Progenitor cell of endocrine pancreas (in vitro differentiated cells): Measurements from ENCODE around the gene TBXAS1. TPM values are rescaled to one million over a fixed set of nuclear protein-coding genes. Genes with fewer than 3 reads are reported as not detected.

Experiments
- DNase-seq: peaks from one replicate; pipeline ENCODE4 v3.0.0; 2021; ENCODE audit warnings: low spot score; ENCODE audit not compliant: unreplicated experiment
- H3K27ac Mint-ChIP-seq: 2 replicates; pipeline ENCODE4 v1.8.0; 2021; ENCODE audit warnings: mild to moderate bottlenecking, moderate library complexity, mixed read lengths
- H3K27me3 Mint-ChIP-seq: 2 replicates; pipeline ENCODE4 v1.8.0; 2021; ENCODE audit warnings: mixed read lengths
- H3K36me3 Mint-ChIP-seq: 2 replicates; pipeline ENCODE4 v1.8.0; 2022; ENCODE audit warnings: mixed read lengths; ENCODE audit not compliant: insufficient read depth
- H3K4me1 Mint-ChIP-seq: 2 replicates; pipeline ENCODE4 v1.8.0; 2021; ENCODE audit warnings: low read depth, mixed read lengths
- H3K4me3 Mint-ChIP-seq: 2 replicates; pipeline ENCODE4 v1.8.0; 2021; ENCODE audit warnings: low read depth, mild to moderate bottlenecking, moderate library complexity, mixed read lengths
- H3K9me3 Mint-ChIP-seq: 2 replicates; pipeline ENCODE4 v1.8.0; 2021; ENCODE audit warnings: low read depth, mixed read lengths
- CTCF ChIP-seq: fragments of 200-600 bp; sonication (generic); IDR thresholded peaks from one replicate; pipeline ENCODE4 v1.5.0; 2021; ENCODE audit warnings: antibody characterized with exemption, mild to moderate bottlenecking; ENCODE audit not compliant: unreplicated experiment
- total RNA-seq: library from RNA; stranded (reverse); gene quantifications from 2 replicates; pipeline ENCODE4 v1.2.1, GENCODE V29; 2021

TBXAS1 gene
- total RNA-seq, 1 donor from 2014 or later: 10.4 TPM

GRCh38 chr7:139870380-139870779 lies 41.3 kb downstream of the TBXAS1 start:
- Mint-ChIP-seq H3K27me3 (peaks cover 16% of the 10 kb centered on the region), H3K4me3 (no peak overlapping the region), H3K9me3 (peaks cover 8% of the 10 kb centered on the region), H3K4me1 (peaks cover 14% of the 10 kb centered on the region), H3K27ac (no peak overlapping the region), H3K36me3 (no peaks in the 10 kb centered on the region)
- no peak for DNase-seq
- TF ChIP-seq CTCF: no peak

GRCh38 chr7:139871331-139871730 lies 42.3 kb downstream of the TBXAS1 start:
- Mint-ChIP-seq H3K27ac (peak overlapping the region; percentile 55), H3K36me3 (no peaks in the 10 kb centered on the region), H3K4me1 (peaks cover 21% of the 10 kb centered on the region), H3K27me3 (peaks cover 16% of the 10 kb centered on the region), H3K4me3 (no peak overlapping the region), H3K9me3 (peaks cover 8% of the 10 kb centered on the region)
- DNase-seq: no peak
- TF ChIP-seq CTCF: no peak

- H3K9me3 Mint-ChIP-seq: peaks cover 8% of the 10 kb centered on the region
- H3K27ac Mint-ChIP-seq: peak overlapping the region; percentile 55
- no peak overlapping the region for H3K4me3 Mint-ChIP-seq
- H3K27me3 Mint-ChIP-seq: peaks cover 16% of the 10 kb centered on the region
- DNase-seq: no peak
- TF ChIP-seq CTCF: no peak
- no peaks in the 10 kb centered on the region for H3K36me3 Mint-ChIP-seq
- H3K4me1 Mint-ChIP-seq: peaks cover 26% of the 10 kb centered on the region
Measured at GRCh38 chr7:139871820-139872219, 42.8 kb downstream of the TBXAS1 start.

- Mint-ChIP-seq H3K27ac (no peak overlapping the region), H3K4me1 (peaks cover 34% of the 10 kb centered on the region), H3K9me3 (peaks cover 4% of the 10 kb centered on the region), H3K4me3 (no peak overlapping the region), H3K27me3 (peaks cover 16% of the 10 kb centered on the region), H3K36me3 (no peaks in the 10 kb centered on the region)
- no peak for TF ChIP-seq CTCF
- no peak for DNase-seq
Measured at GRCh38 chr7:139873593-139874301, 44.7 kb downstream of the TBXAS1 start.

GRCh38 chr7:139874302-139874629 lies 45.2 kb downstream of the TBXAS1 start:
- H3K36me3 Mint-ChIP-seq: no peaks in the 10 kb centered on the region
- no peak overlapping the region for H3K4me3 Mint-ChIP-seq
- H3K27me3 Mint-ChIP-seq: peaks cover 16% of the 10 kb centered on the region
- TF ChIP-seq CTCF: no peak
- no peak for DNase-seq
- H3K4me1 Mint-ChIP-seq: peaks cover 36% of the 10 kb centered on the region
- no peak overlapping the region for H3K27ac Mint-ChIP-seq
- H3K9me3 Mint-ChIP-seq: peaks cover 4% of the 10 kb centered on the region
